T-helper 2 cell treated with Interferon-gamma antibody and Interleukin-4, amounts not matched to agents 5 μg/mL and 100 μg/mL, for 36 hours (primary cell): ENCODE results near the gene TRIM50.
"Not testable (repeated sequence)": the region's sequence is repeated elsewhere in the genome, so short reads cannot be mapped to it uniquely, and the experiment has no call there.

Experiments used
- DNase-seq: peaks from one replicate; pipeline ENCODE4 v3.0.0; 2021; ENCODE audit warnings: low spot score
- H3K27ac Mint-ChIP-seq: one replicate; pipeline ENCODE4 v1.8.0; 2021; ENCODE audit warnings: mild to moderate bottlenecking, mixed read lengths
- H3K27me3 Mint-ChIP-seq: one replicate; pipeline ENCODE4 v1.8.0; 2021; ENCODE audit warnings: low read depth, mixed read lengths
- H3K36me3 Mint-ChIP-seq: one replicate; pipeline ENCODE4 v1.8.0; 2021; ENCODE audit warnings: low read depth, mixed read lengths
- H3K4me1 Mint-ChIP-seq: one replicate; pipeline ENCODE4 v1.8.0; 2021; ENCODE audit warnings: low read depth, mixed read lengths
- H3K4me3 Mint-ChIP-seq: one replicate; pipeline ENCODE4 v1.8.0; 2022; ENCODE audit warnings: mild to moderate bottlenecking, moderate library complexity, mixed read lengths
- H3K9me3 Mint-ChIP-seq: one replicate; pipeline ENCODE4 v1.8.0; 2021; ENCODE audit warnings: mixed read lengths

TRIM50 gene

DNA sequence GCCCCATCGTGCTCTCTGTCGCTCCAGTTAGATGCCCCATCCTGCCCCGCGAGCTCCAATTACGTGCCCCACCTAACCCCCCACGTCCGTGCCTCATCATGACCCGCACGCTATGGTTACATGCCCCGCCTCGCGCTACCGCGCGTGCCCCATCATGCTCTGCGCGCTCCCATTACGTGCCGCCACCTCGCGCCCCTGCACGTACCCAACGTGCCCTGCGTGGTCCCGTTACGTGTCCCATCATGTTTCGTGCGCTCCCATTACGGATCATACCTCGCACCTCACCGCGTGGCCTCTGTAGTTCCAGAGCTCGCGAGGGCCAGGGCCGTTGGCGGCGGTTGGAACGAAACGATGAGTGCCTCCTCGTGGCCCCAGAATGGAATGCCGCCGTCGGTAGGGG lies at the start of gene TRIM50, which contains the start of gene FKBP6:
Gene TRIM50, minus strand, starts transcription at position 161 of the 400 bp plus-strand sequence. CDS start 3,295 bp downstream, outside the sequence.
Gene FKBP6, plus strand, starts transcription at position 240 of the 400 bp plus-strand sequence. CDS start 268 bp downstream, outside the sequence.
- H3K27me3 Mint-ChIP-seq = not testable (repeated sequence)

DNA sequence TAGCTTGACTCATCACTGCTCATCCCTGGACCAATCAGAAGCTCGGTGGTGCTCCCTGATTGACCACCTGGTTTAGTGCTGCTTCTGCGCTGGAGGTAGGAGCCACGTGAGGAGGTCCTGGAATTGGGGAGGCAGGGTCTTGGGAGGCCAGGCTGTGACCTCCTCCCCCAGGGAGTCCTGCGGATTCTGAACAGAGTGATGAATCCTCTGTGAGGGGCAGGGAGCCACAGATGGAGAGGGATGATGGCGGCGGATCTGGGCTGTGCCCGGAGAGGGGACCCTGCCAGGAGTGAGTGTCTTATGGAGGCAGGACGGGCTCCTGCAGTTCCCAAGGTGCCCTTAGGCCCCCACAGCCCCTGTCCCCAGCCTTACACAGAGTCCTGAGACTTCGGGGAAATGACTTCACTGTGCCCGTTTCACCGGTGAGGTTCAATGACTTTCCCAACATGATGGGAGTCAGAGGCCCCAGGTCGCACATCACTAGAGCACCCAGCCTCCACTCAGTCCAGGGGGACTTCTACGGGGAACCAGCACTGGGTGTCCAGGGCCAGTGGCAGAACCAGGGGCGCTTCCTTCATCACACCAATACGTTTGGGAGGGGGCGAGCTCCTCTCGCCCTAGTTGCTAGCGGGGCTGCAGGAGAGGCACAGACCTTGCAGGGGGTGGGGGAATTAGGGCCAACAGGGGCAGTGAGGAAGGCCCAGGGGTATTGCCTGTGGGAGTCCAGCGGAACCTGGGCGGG lies 49.0 kb upstream of the TRIM50 start:
- Mint-ChIP-seq H3K9me3 (no peaks in the 10 kb centered on the region), H3K27ac (no peak overlapping the region), H3K27me3 (peaks cover 19% of the 10 kb centered on the region), H3K4me1 (no peaks in the 10 kb centered on the region), H3K4me3 (no peak overlapping the region), H3K36me3 (no peaks in the 10 kb centered on the region)
- DNase-seq = no peak

More for the DNA sequence above, at the start of gene TRIM50, which contains the start of gene FKBP6:
- not testable (repeated sequence) for H3K27ac Mint-ChIP-seq, H3K4me3 Mint-ChIP-seq, H3K36me3 Mint-ChIP-seq, H3K4me1 Mint-ChIP-seq, DNase-seq, H3K9me3 Mint-ChIP-seq

DNA sequence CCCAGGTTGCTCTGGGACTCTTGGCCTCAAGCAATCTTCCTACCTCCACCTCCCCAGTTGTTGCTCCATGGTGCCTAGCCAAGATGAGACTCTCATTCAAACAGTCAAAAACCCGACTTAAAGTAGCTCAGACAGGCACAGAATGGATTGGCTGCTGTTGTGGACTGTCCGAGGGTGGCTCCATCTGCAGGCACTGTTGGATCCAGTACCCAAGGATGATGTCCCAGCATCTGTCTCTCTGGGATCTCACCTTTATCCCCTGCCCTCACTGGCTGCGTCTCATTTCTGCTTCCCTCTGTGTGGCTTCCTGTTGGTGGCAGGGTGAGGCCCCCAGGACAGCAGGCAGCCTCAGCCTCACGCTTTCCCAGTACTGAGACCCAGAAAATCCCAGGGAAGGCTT lies 48.4 kb upstream of the TRIM50 start:
- H3K27me3 Mint-ChIP-seq = peaks cover 19% of the 10 kb centered on the region
- not testable (repeated sequence) for H3K36me3 Mint-ChIP-seq, H3K4me1 Mint-ChIP-seq, H3K4me3 Mint-ChIP-seq, H3K27ac Mint-ChIP-seq, DNase-seq, H3K9me3 Mint-ChIP-seq

DNA sequence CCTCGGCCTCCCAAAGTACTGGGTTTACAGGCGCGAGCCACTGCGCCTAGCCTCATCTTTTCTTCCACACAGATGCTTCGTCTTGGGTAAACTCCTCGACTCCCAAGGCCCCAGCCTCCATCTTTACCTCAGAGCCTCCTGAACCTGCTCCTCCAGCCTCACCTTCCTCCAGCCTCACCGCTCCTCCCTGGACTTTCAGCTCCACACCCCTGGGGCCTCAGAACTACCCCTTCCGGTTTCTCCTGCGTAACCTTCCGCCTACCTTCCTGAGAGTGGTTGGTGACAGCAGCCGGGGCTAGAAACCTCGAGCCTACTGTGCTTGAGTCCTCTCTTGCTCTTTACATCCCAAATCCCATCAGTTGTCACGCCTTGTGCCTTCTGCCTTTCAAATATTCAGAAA lies 45.9 kb upstream of the TRIM50 start:
- no peaks in the 10 kb centered on the region for H3K36me3 Mint-ChIP-seq
- H3K27me3 Mint-ChIP-seq = peaks cover 19% of the 10 kb centered on the region
- H3K9me3 Mint-ChIP-seq = no peaks in the 10 kb centered on the region
- DNase-seq = no peak
- no peak overlapping the region for H3K4me3 Mint-ChIP-seq
- H3K27ac Mint-ChIP-seq = no peak overlapping the region
- H3K4me1 Mint-ChIP-seq = no peaks in the 10 kb centered on the region

DNA sequence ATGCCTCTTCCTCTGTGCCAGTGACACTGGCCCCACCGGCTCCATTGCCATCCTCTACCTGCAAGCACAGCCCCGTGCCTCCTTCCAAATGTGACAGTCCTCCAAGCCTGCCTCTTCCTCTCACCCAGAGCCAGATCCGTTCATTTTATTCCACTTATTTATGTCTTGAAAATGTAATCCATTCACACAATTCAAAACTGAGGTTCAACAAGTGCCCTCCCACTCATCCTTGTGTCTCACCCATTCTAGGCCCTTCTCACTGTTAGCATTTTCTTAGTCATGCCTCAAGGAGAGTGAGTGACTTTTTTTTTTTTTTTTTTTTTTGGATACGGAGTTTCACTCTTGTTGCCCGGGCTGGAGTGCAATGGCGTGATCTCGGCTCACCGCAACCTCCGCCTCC lies 41.7 kb upstream of the TRIM50 start:
- DNase-seq = no peak
- Mint-ChIP-seq H3K27ac (no peak overlapping the region), H3K36me3 (no peaks in the 10 kb centered on the region), H3K4me3 (no peak overlapping the region), H3K9me3 (no peaks in the 10 kb centered on the region), H3K27me3 (no peaks in the 10 kb centered on the region), H3K4me1 (no peaks in the 10 kb centered on the region)

DNA sequence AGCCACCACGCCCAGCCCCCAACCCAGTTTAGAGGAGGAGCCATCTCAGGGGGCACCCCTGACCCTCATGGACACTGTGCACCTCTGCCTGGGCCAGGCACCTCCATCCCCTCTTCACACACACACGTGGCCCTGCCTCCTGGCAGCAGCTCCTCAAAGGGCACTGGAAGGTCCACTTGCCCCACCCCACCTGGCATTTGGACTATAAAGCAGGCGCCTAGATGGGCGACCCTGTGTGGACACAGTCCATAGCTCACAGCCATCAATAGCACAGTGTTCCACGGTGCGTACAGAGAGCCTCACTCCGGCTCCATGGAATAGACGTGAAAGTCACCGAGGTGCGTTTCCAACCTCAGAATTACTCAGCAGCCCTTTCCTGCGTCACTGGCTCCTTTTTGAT lies 41.1 kb upstream of the TRIM50 start:
- Mint-ChIP-seq H3K9me3 (no peaks in the 10 kb centered on the region), H3K4me3 (no peak overlapping the region), H3K4me1 (no peaks in the 10 kb centered on the region), H3K36me3 (no peaks in the 10 kb centered on the region), H3K27ac (no peak overlapping the region), H3K27me3 (no peaks in the 10 kb centered on the region)
- no peak for DNase-seq

DNA sequence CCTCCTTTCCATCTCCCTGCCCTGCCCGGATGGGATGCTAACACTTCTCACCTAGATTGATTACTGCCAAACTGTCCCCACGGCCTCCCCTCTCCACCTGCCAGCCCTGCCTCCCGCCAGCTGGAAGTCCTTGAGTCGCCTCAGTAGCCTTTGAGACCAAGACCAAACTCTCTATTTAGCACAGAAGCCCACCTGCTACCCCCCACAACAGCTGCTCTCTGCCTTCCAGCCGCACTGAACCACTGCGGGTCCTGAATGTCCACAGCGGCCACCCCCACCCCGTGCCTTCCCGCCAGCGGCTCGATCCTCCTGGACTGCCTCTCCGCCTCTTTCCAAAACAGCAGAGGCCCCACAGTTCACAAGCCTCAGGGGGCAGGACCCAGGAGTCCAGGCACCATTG lies 39.1 kb upstream of the TRIM50 start:
- Mint-ChIP-seq H3K4me1 (no peaks in the 10 kb centered on the region), H3K4me3 (no peak overlapping the region), H3K27ac (no peak overlapping the region), H3K9me3 (no peaks in the 10 kb centered on the region), H3K36me3 (no peaks in the 10 kb centered on the region), H3K27me3 (no peaks in the 10 kb centered on the region)
- no peak for DNase-seq

DNA sequence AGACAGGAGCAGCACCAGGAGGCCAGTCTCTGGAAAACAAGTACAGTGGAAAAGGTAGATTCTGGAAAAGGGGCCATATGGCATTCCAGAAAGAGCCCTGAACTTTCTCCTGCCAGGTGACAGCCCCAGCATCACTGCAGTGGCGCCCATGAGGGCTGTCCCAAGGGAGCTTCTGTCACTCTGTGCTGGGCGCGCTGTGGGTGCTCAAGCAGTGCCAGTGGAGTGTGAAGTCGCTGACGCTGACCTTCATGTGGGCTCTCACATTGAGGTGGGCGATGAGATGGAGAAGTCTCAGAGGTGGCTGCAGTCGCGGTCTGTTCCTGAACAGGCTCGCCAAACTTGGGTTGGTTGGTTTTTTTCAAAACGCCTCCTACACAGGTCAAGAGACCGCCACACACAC lies 38.2 kb upstream of the TRIM50 start:
- no peaks in the 10 kb centered on the region for H3K36me3 Mint-ChIP-seq
- H3K4me3 Mint-ChIP-seq = no peak overlapping the region
- no peak overlapping the region for H3K27ac Mint-ChIP-seq

DNA sequence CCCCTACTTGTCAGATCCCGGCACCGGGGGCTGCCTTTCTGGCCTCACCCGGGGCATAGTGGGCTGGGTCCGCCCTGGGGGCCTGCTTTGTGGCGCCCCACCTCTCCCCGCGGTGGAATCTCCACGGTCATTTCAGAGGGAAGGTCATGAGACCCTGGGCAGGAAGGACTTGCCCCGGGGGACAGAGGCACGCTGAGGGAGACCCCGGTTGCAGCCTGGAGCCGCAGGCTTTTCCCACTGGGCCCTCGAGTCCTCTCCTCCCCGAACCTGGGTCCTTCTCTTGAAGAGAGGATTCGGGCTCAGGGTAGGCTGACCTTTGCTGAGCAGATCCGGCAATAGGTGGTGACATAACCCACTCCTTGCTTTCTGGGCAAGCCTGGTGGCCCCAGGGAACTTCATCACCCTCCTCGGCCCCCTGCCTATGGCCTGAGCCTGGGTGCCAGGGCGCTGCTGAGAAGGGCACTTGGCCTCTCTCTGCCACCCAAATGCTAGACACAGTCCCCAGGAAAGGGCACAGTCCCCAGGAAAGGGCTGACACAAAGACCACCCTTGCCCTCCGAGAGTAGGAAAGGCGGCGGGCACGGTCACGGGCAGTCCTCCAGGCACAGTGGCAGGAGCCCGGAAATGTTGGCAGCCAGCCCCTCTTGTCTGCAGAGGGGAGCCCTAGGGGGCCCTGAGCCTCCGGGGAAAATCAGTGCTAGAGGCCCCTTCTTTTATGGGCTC lies 36.3 kb upstream of the TRIM50 start:
- H3K27ac Mint-ChIP-seq = no peak overlapping the region
- DNase-seq = no peak
- H3K9me3 Mint-ChIP-seq = no peaks in the 10 kb centered on the region
- no peaks in the 10 kb centered on the region for H3K36me3 Mint-ChIP-seq
- H3K27me3 Mint-ChIP-seq = no peaks in the 10 kb centered on the region
- H3K4me1 Mint-ChIP-seq = no peaks in the 10 kb centered on the region
- no peak overlapping the region for H3K4me3 Mint-ChIP-seq

More for the DNA sequence above, 38.2 kb upstream of the TRIM50 start:
- no peak for DNase-seq
- H3K9me3 Mint-ChIP-seq = no peaks in the 10 kb centered on the region
- H3K4me1 Mint-ChIP-seq = no peaks in the 10 kb centered on the region
- H3K27me3 Mint-ChIP-seq = no peaks in the 10 kb centered on the region

DNA sequence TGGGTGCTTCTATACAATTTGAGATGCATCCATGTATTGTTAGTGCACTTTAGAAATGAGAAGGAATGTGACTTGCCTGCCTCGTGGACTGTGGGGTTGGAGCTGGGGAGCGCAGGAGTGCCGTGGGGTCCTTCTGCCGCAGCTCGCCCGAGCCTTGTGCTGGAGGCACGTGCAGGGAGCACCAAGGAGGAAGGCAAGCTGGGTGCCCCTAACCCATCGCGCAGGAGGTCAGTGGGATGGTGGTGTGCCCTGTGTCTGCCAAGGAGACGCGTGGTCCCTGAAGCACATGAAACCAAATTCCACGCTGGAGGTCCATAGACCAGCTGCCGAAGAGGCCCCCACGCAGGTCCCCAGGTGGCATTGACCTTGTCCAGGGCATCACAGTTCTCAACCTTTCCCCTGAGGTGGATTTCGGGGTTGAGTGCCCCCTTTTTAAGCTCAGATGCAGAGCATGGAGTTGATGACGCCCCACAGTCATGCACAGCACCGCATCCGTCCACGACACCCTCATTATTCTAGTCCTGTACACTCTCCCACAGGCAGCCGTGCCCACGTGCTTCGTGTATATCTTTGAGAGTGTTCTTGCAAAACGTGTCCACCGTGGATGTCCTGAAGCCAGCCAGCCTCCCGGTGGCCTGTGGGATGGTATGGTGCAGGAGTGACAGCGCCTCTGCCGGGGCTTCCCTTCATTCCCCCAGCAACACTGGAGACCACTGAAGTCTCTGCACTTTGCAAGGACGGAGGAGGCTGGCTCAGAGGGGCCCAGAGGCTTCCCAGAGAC lies 35.5 kb upstream of the TRIM50 start:
- H3K27me3 Mint-ChIP-seq = no peaks in the 10 kb centered on the region
- no peaks in the 10 kb centered on the region for H3K9me3 Mint-ChIP-seq
- no peaks in the 10 kb centered on the region for H3K4me1 Mint-ChIP-seq
- H3K27ac Mint-ChIP-seq = no peak overlapping the region
- no peak overlapping the region for H3K4me3 Mint-ChIP-seq
- no peaks in the 10 kb centered on the region for H3K36me3 Mint-ChIP-seq
- no peak for DNase-seq

DNA sequence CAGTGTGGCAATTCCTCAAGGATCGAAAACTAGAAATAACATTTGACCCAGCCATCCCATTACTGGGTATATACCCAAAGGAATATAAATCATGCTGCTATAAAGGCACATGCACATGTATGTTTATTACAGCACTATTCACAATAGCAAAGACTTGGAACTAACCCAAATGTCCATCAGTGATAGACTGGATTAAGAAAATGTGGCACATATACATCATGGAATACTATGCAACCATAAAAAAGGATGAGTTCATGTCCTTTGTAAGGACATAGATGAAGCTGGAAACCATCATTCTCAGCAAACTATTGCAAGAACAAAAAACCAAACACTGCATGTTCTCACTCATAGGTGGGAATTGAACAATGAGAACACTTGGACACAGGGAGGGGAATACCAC lies 32.7 kb upstream of the TRIM50 start:
- not testable (repeated sequence) for H3K36me3 Mint-ChIP-seq

DNA sequence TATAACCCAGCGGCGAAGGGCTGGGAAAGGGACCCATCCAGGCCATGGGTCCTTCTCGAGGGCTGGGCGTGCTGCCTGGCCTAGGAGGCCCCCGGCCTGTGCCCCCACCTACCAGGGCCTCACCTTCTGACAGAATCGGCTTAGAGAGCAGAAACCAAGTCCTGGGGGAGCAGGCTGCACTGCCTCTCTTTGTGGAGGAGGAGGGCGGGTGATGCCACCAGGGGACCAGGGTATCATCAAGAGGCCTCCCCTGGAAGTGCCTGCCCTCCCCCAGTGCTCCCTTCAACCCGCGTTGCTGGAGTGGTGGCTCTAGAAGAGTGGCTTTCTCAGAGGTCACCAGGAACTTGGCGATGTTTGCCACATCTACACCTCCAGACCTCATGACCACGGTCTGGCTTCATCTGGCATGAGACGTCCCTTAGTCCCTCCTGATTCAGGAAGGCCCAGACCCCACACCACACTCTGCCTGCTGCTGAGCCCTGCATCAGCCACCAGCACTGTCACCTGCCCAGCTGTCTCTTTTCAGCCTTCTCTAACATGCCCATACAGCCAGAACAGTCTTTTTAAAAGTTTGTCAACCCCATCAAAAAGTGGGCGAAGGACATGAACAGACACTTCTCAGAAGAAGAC lies 32.0 kb upstream of the TRIM50 start:
- Mint-ChIP-seq H3K4me1 (no peaks in the 10 kb centered on the region), H3K4me3 (no peak overlapping the region), H3K27ac (no peak overlapping the region), H3K9me3 (no peaks in the 10 kb centered on the region), H3K27me3 (no peaks in the 10 kb centered on the region), H3K36me3 (no peaks in the 10 kb centered on the region)
- no peak for DNase-seq

More for the DNA sequence above, 32.7 kb upstream of the TRIM50 start:
- not testable (repeated sequence) for DNase-seq, H3K27ac Mint-ChIP-seq, H3K4me1 Mint-ChIP-seq, H3K4me3 Mint-ChIP-seq, H3K9me3 Mint-ChIP-seq, H3K27me3 Mint-ChIP-seq

DNA sequence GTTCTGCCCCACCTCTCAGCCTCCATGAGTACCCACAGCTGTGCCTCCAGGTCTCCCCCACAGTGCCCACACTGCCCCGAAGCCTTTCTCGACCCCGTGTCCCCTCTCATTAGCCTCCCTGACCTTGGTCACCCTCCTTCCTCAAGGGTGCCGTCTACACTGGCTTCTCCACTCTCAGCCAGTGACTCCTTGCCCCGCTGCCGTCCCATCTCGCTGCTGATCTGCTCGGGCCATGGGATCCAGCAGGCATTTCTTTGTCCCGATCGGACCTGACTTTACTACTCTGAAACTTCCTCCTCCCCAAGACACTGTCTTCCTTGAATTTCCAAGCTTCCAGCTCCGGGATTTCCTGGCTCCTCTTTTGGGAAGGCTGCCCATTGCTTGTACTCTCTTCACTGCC lies 31.4 kb upstream of the TRIM50 start:
- H3K27ac Mint-ChIP-seq = no peak overlapping the region
- H3K27me3 Mint-ChIP-seq = no peaks in the 10 kb centered on the region
- no peaks in the 10 kb centered on the region for H3K4me1 Mint-ChIP-seq
- no peak overlapping the region for H3K4me3 Mint-ChIP-seq
- H3K36me3 Mint-ChIP-seq = no peaks in the 10 kb centered on the region
- no peak for DNase-seq
- H3K9me3 Mint-ChIP-seq = no peaks in the 10 kb centered on the region
